MCF 10A (cell line): ENCODE results near the gene NOL4L. TPM values are rescaled to one million over a fixed set of nuclear protein-coding genes. Genes with fewer than 3 reads are reported as not detected.

Source experiments
- BruUV-seq: library from RNA; stranded (reverse); fragments of 400-500 nt; replicated peaks from 2 replicates; lab custom pipeline; 2021; lab: Mats Ljungman, UMichigan
- CTCF ChIA-PET: fragments of 300-600 bp; sonication (Branson Sonifier 250); formaldehyde crosslinking; extraction: SDS; loops from one replicate; lab custom pipeline; 2021; ENCODE audit warnings: antibody characterized with exemption, inconsistent platforms; lab: Yijun Ruan, JAX
- POLR2A ChIA-PET: fragments of 300-600, 350-650 bp; sonication (Branson Sonifier 250); formaldehyde crosslinking; extraction: SDS; loops from one replicate; lab custom pipeline; 2020; ENCODE audit warnings: antibody characterized with exemption, inconsistent platforms; lab: Yijun Ruan, JAX
- DNase-seq: peaks from one replicate; pipeline ENCODE4 v3.0.0-alpha.2; 2018; ENCODE audit not compliant: unreplicated experiment
- H3K27ac Mint-ChIP-seq: one replicate; pipeline ENCODE4 v1.8.0; 2022; ENCODE audit warnings: mild to moderate bottlenecking, low read depth, mixed read lengths; ENCODE audit not compliant: unreplicated experiment
- H3K27me3 Mint-ChIP-seq: one replicate; pipeline ENCODE4 v1.8.0; 2022; ENCODE audit warnings: mixed read lengths; ENCODE audit not compliant: insufficient read depth, unreplicated experiment
- H3K36me3 Mint-ChIP-seq: one replicate; pipeline ENCODE4 v1.8.0; 2022; ENCODE audit warnings: mild to moderate bottlenecking, moderate library complexity, mixed read lengths; ENCODE audit not compliant: insufficient read depth, unreplicated experiment
- H3K4me1 Mint-ChIP-seq: one replicate; pipeline ENCODE4 v1.8.0; 2022; ENCODE audit warnings: mixed read lengths; ENCODE audit not compliant: insufficient read depth, unreplicated experiment
- H3K4me3 Mint-ChIP-seq: one replicate; pipeline ENCODE4 v1.8.0; 2022; ENCODE audit warnings: mild to moderate bottlenecking, moderate library complexity, mixed read lengths; ENCODE audit not compliant: unreplicated experiment
- H3K9me3 Mint-ChIP-seq: one replicate; pipeline ENCODE4 v1.8.0; 2022; ENCODE audit warnings: mixed read lengths; ENCODE audit not compliant: unreplicated experiment
- intact Hi-C: fragments of 100-400 bp; cut with micrococcal nuclease; formaldehyde crosslinking; loops from 2 replicates; pipeline ENCODE4 v1.14.1; 2022
- total RNA-seq: library from RNA; stranded (reverse); gene quantifications from 2 replicates; pipeline ENCODE4 v1.2.3, GENCODE V29; 2022
- TF ChIP-seq, protein P1 (sequence below): fragments of 200-600 bp; IDR thresholded peaks from one replicate; pipeline ENCODE4 v1.8.0; 2022; ENCODE audit warnings: antibody characterized with exemption, mild to moderate bottlenecking; ENCODE audit not compliant: unreplicated experiment

Gene NOL4L
- total RNA-seq, 1 experiment from 2014 or later: 3.3 TPM

DNA sequence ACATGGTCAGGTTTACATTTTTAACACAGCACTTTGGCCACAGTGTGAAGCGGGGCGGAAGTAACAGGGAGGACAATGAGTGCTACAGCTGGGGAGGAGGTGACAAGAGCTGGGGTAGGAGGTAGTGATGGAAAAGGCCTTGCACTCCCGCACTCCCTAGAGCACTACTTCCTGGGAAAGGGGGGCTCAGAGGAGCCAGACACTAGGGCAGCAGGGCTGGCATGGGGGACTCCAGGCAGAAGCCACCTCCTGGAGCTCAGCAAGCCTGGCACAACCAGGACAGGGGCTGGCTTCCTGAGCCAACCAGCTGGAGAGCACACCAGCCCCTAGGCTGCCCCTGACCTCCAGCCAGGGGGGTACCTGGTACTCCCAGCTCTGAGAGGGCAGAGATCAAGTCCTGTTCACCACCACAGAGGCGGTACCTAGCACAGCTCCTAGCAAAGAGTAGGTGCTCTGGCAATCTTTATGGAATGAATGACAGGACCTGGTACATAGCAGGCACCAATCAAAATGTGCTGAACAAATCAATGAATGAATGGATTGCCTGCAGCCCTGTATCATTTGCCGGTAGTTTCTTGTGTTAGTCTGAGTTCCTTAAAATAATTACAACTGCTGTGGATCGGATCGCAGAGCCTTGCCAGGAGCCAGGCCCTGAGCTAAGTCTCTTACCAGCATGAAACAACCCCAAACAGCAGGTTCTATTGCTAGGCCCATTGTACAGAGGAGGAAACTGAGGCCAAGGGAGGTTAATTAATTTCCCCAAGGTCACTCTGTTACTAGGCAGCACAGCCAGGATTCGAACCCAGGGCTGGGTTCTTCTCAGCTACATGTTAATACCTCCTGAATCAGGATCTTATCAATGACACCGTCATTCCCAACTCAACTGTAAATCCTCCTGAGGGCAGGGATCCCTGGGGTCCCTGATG, 15.5 kb downstream of the NOL4L start:
- CTCF ChIA-PET: interaction anchor here (0.7 to 1.4 kb wide), 5 partner anchors 10 to 56 kb away, joined by 3 to 4 read pairs (median 3); no protein-coding TSS in a partner anchor

DNA sequence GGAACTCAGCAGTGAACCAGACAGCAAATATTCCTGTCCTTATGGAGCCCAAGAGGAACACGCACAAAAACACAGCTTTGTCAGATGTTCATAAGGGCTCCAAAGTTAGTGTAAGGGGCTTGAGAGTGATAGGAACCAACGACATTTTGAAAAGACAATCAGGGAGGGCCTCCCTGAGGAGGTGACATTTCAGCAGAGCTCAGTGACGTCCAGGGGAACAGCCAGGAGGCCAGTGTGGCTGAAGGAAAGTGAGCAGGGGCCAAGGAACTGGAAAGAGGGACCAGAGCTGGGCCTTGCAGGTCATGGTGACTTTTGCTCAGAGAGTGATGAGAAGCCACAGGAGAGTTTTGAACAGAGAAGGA, 16.1 kb downstream of the NOL4L start:
- no peaks in the 10 kb centered on the region for H3K27me3 Mint-ChIP-seq
- H3K9me3 Mint-ChIP-seq: no peaks in the 10 kb centered on the region
- H3K27ac Mint-ChIP-seq: no peak overlapping the region
- no peak overlapping the region for H3K4me3 Mint-ChIP-seq
- no peaks in the 10 kb centered on the region for H3K4me1 Mint-ChIP-seq
- intact Hi-C loops: no loop called here
- no TSS peak for BruUV-seq
- TF ChIP-seq, protein P1, sequence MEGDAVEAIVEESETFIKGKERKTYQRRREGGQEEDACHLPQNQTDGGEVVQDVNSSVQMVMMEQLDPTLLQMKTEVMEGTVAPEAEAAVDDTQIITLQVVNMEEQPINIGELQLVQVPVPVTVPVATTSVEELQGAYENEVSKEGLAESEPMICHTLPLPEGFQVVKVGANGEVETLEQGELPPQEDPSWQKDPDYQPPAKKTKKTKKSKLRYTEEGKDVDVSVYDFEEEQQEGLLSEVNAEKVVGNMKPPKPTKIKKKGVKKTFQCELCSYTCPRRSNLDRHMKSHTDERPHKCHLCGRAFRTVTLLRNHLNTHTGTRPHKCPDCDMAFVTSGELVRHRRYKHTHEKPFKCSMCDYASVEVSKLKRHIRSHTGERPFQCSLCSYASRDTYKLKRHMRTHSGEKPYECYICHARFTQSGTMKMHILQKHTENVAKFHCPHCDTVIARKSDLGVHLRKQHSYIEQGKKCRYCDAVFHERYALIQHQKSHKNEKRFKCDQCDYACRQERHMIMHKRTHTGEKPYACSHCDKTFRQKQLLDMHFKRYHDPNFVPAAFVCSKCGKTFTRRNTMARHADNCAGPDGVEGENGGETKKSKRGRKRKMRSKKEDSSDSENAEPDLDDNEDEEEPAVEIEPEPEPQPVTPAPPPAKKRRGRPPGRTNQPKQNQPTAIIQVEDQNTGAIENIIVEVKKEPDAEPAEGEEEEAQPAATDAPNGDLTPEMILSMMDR: no peak
- ChIA-PET POLR2A (no interaction called here), CTCF (interaction anchor here (0.7 to 1.4 kb wide), 3 partner anchors 24 to 48 kb away, joined by 3 to 4 read pairs (median 4); no protein-coding TSS in a partner anchor)
- no peaks in the 10 kb centered on the region for H3K36me3 Mint-ChIP-seq
- DNase-seq: no peak

More for the DNA sequence above, 15.5 kb downstream of the NOL4L start:
- intact Hi-C loops: no loop called here
- POLR2A ChIA-PET: no interaction called here
- DNase-seq: no peak
- no peaks in the 10 kb centered on the region for H3K36me3 Mint-ChIP-seq
- TF ChIP-seq, protein P1: no peak
- H3K9me3 Mint-ChIP-seq: no peaks in the 10 kb centered on the region
- H3K27me3 Mint-ChIP-seq: no peaks in the 10 kb centered on the region
- no peak overlapping the region for H3K4me3 Mint-ChIP-seq
- H3K4me1 Mint-ChIP-seq: no peaks in the 10 kb centered on the region
- no peak overlapping the region for H3K27ac Mint-ChIP-seq
- BruUV-seq: no TSS peak

DNA sequence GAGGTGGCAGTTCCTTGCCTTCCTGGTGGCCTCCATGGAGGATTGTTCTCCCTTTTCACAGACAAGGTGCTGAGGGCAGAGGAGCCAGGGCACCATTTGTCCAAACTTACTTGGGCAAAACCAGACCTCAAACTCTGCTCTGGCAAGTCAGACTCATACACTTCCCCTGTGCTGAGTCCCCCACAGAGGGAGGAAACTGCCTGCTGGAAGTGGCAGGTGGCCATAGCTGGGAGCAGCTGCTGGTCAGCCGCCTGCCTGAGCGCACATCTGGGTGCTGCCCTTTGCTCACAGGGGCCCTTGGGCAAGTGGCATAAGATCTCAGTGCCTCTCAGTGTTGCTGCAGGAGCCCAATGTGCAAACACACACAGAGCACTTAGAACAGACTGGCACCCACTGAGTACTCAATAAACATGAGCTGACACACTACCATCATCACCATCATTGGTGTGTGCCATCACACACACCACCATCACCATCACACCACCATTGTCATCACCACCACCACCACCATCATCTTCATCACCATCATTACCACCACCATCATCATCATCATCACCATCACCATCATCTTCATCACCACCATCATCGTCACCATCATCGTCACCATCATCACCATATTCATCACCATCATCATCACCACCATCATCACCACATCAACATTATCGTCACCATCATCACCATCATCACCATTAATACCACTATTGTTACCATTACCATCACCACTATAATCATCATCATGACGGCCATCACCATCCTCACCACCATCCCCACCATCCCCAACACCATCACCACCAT, 17.6 kb downstream of the NOL4L start:
- Mint-ChIP-seq H3K27ac (no peak overlapping the region), H3K4me1 (no peaks in the 10 kb centered on the region), H3K9me3 (no peaks in the 10 kb centered on the region), H3K4me3 (no peak overlapping the region), H3K27me3 (no peaks in the 10 kb centered on the region), H3K36me3 (no peaks in the 10 kb centered on the region)
- ChIA-PET POLR2A (no interaction called here), CTCF (no interaction called here)
- DNase-seq: no peak
- TF ChIP-seq, protein P1: no peak
- no TSS peak for BruUV-seq
- intact Hi-C loops: no loop called here
